ENCODE data around the gene FAM117B.

FAM117B gene

GRCh38 chr2:202762556-202762955 is 127.8 kb downstream of the FAM117B start:
- Histone ChIP-seq H2AFZ (ENCODE audit: low read depth, low read length, severe bottlenecking) (no peak overlapping the region), H3K9me3 (ENCODE audit: insufficient read depth, low read length) (no peaks in the 10 kb centered on the region), H3K27me3 (ENCODE audit: low read length) (no peaks in the 10 kb centered on the region), H3F3A (ENCODE audit: insufficient read depth) (no peaks in the 10 kb centered on the region), H3K9me2 (replicated peaks; ENCODE audit: insufficient read depth, low read length) (no peaks in the 10 kb centered on the region), H4K20me1 (ENCODE audit: low read depth, low read length) (no peaks in the 10 kb centered on the region), H3K36me3 (ENCODE audit: low read length) (no peaks in the 10 kb centered on the region), H3K79me2 (ENCODE audit: insufficient read depth, low read length) (no peaks in the 10 kb centered on the region), H3K9ac (ENCODE audit: low read length) (no peak overlapping the region), H3K4me3 (ENCODE audit: insufficient read depth, low read length, poor library complexity, severe bottlenecking) (no peak overlapping the region), H3K4me2 (ENCODE audit: low read depth, low read length, poor library complexity, severe bottlenecking) (no peak overlapping the region), H3K27ac (ENCODE audit: low read depth, low read length) (no peak overlapping the region)
- no peak for TF ChIP-seq CTCF (IDR thresholded peaks at IDR 0.05; ENCODE audit: insufficient read depth, low read length, poor library complexity, severe bottlenecking)

GRCh38 chr2:202763916-202764315 is 129.1 kb downstream of the FAM117B start:
- no peaks in the 10 kb centered on the region for H3K79me2 ChIP-seq (ENCODE audit: insufficient read depth, low read length)
- no peak for TF ChIP-seq EZH2phosphoT487 (conservative IDR thresholded peaks at IDR 0.05; ENCODE audit: low read length)
- no peak for TF ChIP-seq CTCF (IDR thresholded peaks at IDR 0.05; ENCODE audit: insufficient read depth, low read length, poor library complexity, severe bottlenecking)

GRCh38 chr2:202764991-202765390 is 130.2 kb downstream of the FAM117B start:
- H3K4me2 ChIP-seq (ENCODE audit: low read depth, low read length, poor library complexity, severe bottlenecking), result no peak overlapping the region

More at GRCh38 chr2:202763916-202764315, 129.1 kb downstream of the FAM117B start:
- Histone ChIP-seq H3K9me3 (ENCODE audit: insufficient read depth, low read length) (no peaks in the 10 kb centered on the region), H3K9me2 (replicated peaks; ENCODE audit: insufficient read depth, low read length) (no peaks in the 10 kb centered on the region), H4K20me1 (ENCODE audit: low read depth, low read length) (no peaks in the 10 kb centered on the region), H3K36me3 (ENCODE audit: low read length) (no peaks in the 10 kb centered on the region), H3K4me3 (ENCODE audit: insufficient read depth, low read length, poor library complexity, severe bottlenecking) (no peak overlapping the region), H3K4me2 (ENCODE audit: low read depth, low read length, poor library complexity, severe bottlenecking) (no peak overlapping the region), H3K27ac (ENCODE audit: low read depth, low read length) (no peak overlapping the region), H3K9ac (ENCODE audit: low read length) (no peak overlapping the region), H3F3A (ENCODE audit: insufficient read depth) (no peaks in the 10 kb centered on the region), H3K27me3 (ENCODE audit: low read length) (no peaks in the 10 kb centered on the region), H2AFZ (ENCODE audit: low read depth, low read length, severe bottlenecking) (no peak overlapping the region)

More at GRCh38 chr2:202764991-202765390, 130.2 kb downstream of the FAM117B start:
- Histone ChIP-seq H3K27ac (ENCODE audit: low read depth, low read length) (no peak overlapping the region), H3K27me3 (ENCODE audit: low read length) (no peaks in the 10 kb centered on the region), H2AFZ (ENCODE audit: low read depth, low read length, severe bottlenecking) (no peak overlapping the region), H3K4me3 (ENCODE audit: insufficient read depth, low read length, poor library complexity, severe bottlenecking) (no peak overlapping the region), H3K9me3 (ENCODE audit: insufficient read depth, low read length) (no peaks in the 10 kb centered on the region), H3K79me2 (ENCODE audit: insufficient read depth, low read length) (no peaks in the 10 kb centered on the region), H3K36me3 (ENCODE audit: low read length) (no peaks in the 10 kb centered on the region), H3K9ac (ENCODE audit: low read length) (no peak overlapping the region), H3F3A (ENCODE audit: insufficient read depth) (no peaks in the 10 kb centered on the region), H3K9me2 (replicated peaks; ENCODE audit: insufficient read depth, low read length) (no peaks in the 10 kb centered on the region), H4K20me1 (ENCODE audit: low read depth, low read length) (no peaks in the 10 kb centered on the region)
- TF ChIP-seq CTCF (IDR thresholded peaks at IDR 0.05; ENCODE audit: insufficient read depth, low read length, poor library complexity, severe bottlenecking) (no peak), EZH2phosphoT487 (conservative IDR thresholded peaks at IDR 0.05; ENCODE audit: low read length) (no peak)
